ENCODE data around the gene ST3GAL3.
"Not testable (repeated sequence)": the region's sequence is repeated elsewhere in the genome, so short reads cannot be mapped to it uniquely, and the experiment has no call there.

The ST3GAL3 gene

DNA sequence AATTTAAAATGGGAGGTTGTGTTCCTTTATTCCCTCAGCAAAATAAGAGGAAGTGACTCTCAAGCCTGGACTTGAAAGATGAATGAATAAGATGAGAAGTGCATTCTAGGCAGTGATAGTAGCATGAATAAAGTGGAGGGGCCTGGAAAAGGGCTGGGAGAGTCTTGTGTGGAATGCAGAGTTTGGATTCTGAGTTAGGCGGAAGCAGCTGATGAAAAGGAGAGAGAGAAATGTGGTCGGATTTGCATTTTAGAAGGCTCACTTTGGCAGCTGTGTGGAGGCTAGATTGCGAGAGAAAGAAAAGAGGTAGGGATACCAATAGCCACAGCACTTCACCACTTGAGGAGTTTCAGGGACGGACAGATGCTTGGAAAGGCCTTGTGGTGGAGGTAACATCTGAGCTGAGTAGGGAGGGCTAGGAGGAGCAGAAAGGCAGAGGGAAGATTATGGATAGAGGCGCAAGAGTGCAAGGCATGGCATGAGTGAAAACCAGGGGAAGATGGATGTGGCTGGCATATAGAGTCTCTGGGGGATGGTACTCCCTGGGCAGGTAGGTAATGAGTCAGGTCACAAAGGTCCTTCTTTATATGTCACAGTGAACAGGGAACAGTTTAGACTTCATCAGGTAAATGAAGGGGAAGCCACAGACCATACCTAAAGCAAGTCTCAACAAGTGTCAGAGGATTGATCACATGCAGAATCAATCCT is 59.6 kb downstream of the ST3GAL3 start:
- no peak overlapping the region for H3K9ac ChIP-seq (ENCODE audit: low read length)
- peaks cover 7% of the 10 kb centered on the region for H3K4me1 ChIP-seq (ENCODE audit: control insufficient read depth, insufficient read depth, low read length)
- H3K27me3 ChIP-seq (ENCODE audit: control insufficient read depth, insufficient read depth, low read length), result no peaks in the 10 kb centered on the region
- H3K27ac ChIP-seq (ENCODE audit: low read depth, low read length), result no peak overlapping the region
- H3K4me3 ChIP-seq (ENCODE audit: low read length), result no peak overlapping the region
- H3K36me3 ChIP-seq (ENCODE audit: control insufficient read depth, insufficient read depth, low read length), result no peaks in the 10 kb centered on the region

GRCh38 chr1:43768168-43768567 is 60.8 kb downstream of the ST3GAL3 start:
- H3K27me3 ChIP-seq (ENCODE audit: control insufficient read depth, insufficient read depth, low read length), result no peaks in the 10 kb centered on the region
- no peak overlapping the region for H3K27ac ChIP-seq (ENCODE audit: low read depth, low read length)
- H3K4me3 ChIP-seq (ENCODE audit: low read length), result no peak overlapping the region
- no peaks in the 10 kb centered on the region for H3K36me3 ChIP-seq (ENCODE audit: control insufficient read depth, insufficient read depth, low read length)
- no peak overlapping the region for H3K9ac ChIP-seq (ENCODE audit: low read length)
- H3K4me1 ChIP-seq (ENCODE audit: control insufficient read depth, insufficient read depth, low read length), result peaks cover 3% of the 10 kb centered on the region

DNA sequence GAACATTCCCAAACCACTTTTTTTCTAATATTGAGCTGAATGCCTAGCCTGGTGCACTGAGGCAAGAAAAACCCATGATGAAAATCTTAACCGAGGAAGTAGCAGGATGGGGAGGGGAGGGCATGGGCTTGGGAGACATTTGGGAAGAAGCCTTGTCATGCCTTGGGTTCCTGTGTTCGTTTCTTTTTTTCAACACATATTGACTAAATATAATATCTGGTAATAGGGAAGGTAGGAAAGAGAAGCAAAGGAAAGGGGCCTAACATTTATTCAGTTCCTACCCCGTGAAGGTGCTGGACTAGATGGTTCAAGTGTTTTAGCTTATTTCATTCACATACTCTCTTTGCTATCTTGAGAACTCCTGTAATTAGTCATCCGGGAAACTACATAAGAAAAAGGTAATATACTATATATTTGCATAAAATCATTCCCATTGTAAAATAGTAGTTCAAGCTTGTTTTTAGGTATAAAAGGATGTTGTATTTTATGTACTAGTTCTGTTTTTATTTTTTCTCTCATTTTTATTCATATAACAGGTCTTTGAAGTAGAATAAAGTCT is 62.1 kb downstream of the ST3GAL3 start:
- no peaks in the 10 kb centered on the region for H3K36me3 ChIP-seq (ENCODE audit: control insufficient read depth, insufficient read depth, low read length)
- H3K4me3 ChIP-seq (ENCODE audit: low read length), result no peak overlapping the region
- H3K27me3 ChIP-seq (ENCODE audit: control insufficient read depth, insufficient read depth, low read length), result no peaks in the 10 kb centered on the region
- no peaks in the 10 kb centered on the region for H3K4me1 ChIP-seq (ENCODE audit: control insufficient read depth, insufficient read depth, low read length)
- H3K27ac ChIP-seq (ENCODE audit: low read depth, low read length), result no peak overlapping the region
- H3K9ac ChIP-seq (ENCODE audit: low read length), result no peak overlapping the region

DNA sequence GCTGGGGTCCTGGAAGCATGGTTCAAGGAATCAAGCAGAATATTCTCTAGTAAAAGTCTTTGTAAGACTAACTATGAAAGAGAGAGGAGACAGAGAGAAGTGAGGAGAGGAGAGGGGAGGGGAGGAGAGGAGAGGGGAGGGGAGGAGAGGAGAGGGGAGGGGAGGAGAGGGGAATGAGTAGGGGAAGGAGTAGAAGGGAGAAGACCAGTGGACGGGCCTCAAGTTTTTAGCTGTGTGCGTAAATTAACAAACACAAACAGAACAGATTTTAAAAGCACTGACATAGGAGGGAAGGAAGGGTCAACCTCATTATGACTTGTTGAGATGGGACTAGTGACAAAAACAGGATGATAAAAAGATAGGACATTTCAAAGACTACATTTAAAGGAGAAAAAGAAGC is 62.8 kb downstream of the ST3GAL3 start:
- no peak overlapping the region for H3K4me3 ChIP-seq (ENCODE audit: low read length)

DNA sequence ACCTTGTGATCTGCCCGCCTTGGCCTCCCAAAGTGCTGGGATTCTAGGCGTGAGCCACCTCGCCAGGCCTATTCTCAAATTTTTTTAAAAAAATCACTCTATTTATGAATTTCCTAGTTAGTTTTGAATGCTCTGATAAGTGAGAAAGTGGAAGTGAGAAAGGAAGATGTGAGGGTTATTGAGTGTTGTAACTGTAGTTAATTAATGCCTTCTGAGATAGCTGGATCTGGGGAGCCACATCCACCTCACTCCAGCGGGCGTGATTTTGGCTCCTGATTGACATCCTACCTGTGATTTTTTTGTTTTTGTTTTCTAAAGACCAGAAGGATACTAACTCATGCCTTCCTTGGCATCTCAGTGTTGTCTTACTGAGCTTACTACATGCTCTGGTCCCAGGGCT is 65.6 kb downstream of the ST3GAL3 start:
- Histone ChIP-seq H3K27ac (ENCODE audit: low read depth, low read length) (no peak overlapping the region), H3K27me3 (ENCODE audit: control insufficient read depth, insufficient read depth, low read length) (no peaks in the 10 kb centered on the region), H3K4me1 (ENCODE audit: control insufficient read depth, insufficient read depth, low read length) (peaks cover 6% of the 10 kb centered on the region), H3K36me3 (ENCODE audit: control insufficient read depth, insufficient read depth, low read length) (no peaks in the 10 kb centered on the region), H3K9ac (ENCODE audit: low read length) (no peak overlapping the region), H3K4me3 (ENCODE audit: low read length) (no peak overlapping the region)

More for the DNA sequence above, 62.8 kb downstream of the ST3GAL3 start:
- H3K36me3 ChIP-seq (ENCODE audit: control insufficient read depth, insufficient read depth, low read length), result no peaks in the 10 kb centered on the region
- H3K9ac ChIP-seq (ENCODE audit: low read length), result no peak overlapping the region
- no peaks in the 10 kb centered on the region for H3K4me1 ChIP-seq (ENCODE audit: control insufficient read depth, insufficient read depth, low read length)
- no peak overlapping the region for H3K27ac ChIP-seq (ENCODE audit: low read depth, low read length)
- no peaks in the 10 kb centered on the region for H3K27me3 ChIP-seq (ENCODE audit: control insufficient read depth, insufficient read depth, low read length)

GRCh38 chr1:43773821-43774220 is 66.5 kb downstream of the ST3GAL3 start:
- H3K27ac ChIP-seq (ENCODE audit: low read depth, low read length), result no peak overlapping the region
- H3K4me1 ChIP-seq (ENCODE audit: control insufficient read depth, insufficient read depth, low read length), result peaks cover 6% of the 10 kb centered on the region
- no peaks in the 10 kb centered on the region for H3K36me3 ChIP-seq (ENCODE audit: control insufficient read depth, insufficient read depth, low read length)
- H3K27me3 ChIP-seq (ENCODE audit: control insufficient read depth, insufficient read depth, low read length), result no peaks in the 10 kb centered on the region
- H3K4me3 ChIP-seq (ENCODE audit: low read length), result no peak overlapping the region
- H3K9ac ChIP-seq (ENCODE audit: low read length), result no peak overlapping the region

DNA sequence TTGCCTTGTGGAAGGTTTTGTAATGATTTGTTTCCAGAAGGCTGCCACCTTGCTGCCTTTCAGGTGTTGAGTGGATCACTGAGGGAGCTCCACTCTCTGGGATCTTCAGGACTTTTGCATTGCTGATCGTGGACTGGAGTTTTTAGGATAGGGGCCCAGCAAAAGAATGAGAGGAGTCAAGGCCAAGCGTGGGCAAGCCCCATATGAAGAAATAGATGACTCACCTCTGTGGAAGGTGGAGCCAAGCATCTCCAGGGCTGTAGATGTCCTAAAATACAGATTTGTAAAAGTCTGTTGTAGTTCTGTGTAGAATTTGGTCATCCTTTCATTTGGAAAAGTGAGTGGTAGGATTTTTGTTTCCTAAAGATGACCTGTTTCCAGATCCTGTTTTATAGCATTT is 67.0 kb downstream of the ST3GAL3 start:
- H3K27ac ChIP-seq (ENCODE audit: low read depth, low read length), result no peak overlapping the region

GRCh38 chr1:43776043-43776761 is 68.9 kb downstream of the ST3GAL3 start:
- peaks cover 6% of the 10 kb centered on the region for H3K4me1 ChIP-seq (ENCODE audit: control insufficient read depth, insufficient read depth, low read length)
- H3K36me3 ChIP-seq (ENCODE audit: control insufficient read depth, insufficient read depth, low read length), result no peaks in the 10 kb centered on the region
- no peaks in the 10 kb centered on the region for H3K27me3 ChIP-seq (ENCODE audit: control insufficient read depth, insufficient read depth, low read length)
- H3K9ac ChIP-seq (ENCODE audit: low read length), result no peak overlapping the region
- no peak overlapping the region for H3K4me3 ChIP-seq (ENCODE audit: low read length)
- no peak overlapping the region for H3K27ac ChIP-seq (ENCODE audit: low read depth, low read length)

More for the DNA sequence above, 67.0 kb downstream of the ST3GAL3 start:
- Histone ChIP-seq H3K9ac (ENCODE audit: low read length) (no peak overlapping the region), H3K36me3 (ENCODE audit: control insufficient read depth, insufficient read depth, low read length) (no peaks in the 10 kb centered on the region), H3K27me3 (ENCODE audit: control insufficient read depth, insufficient read depth, low read length) (no peaks in the 10 kb centered on the region), H3K4me1 (ENCODE audit: control insufficient read depth, insufficient read depth, low read length) (peaks cover 6% of the 10 kb centered on the region), H3K4me3 (ENCODE audit: low read length) (no peak overlapping the region)

- H3K4me1 ChIP-seq (ENCODE audit: control insufficient read depth, insufficient read depth, low read length); H3K27ac ChIP-seq (ENCODE audit: low read depth, low read length); H3K36me3 ChIP-seq (ENCODE audit: control insufficient read depth, insufficient read depth, low read length); H3K27me3 ChIP-seq (ENCODE audit: control insufficient read depth, insufficient read depth, low read length); H3K9ac ChIP-seq (ENCODE audit: low read length); H3K4me3 ChIP-seq (ENCODE audit: low read length): not testable (repeated sequence)
Observed at GRCh38 chr1:43777916-43778315, 70.6 kb downstream of the ST3GAL3 start.

DNA sequence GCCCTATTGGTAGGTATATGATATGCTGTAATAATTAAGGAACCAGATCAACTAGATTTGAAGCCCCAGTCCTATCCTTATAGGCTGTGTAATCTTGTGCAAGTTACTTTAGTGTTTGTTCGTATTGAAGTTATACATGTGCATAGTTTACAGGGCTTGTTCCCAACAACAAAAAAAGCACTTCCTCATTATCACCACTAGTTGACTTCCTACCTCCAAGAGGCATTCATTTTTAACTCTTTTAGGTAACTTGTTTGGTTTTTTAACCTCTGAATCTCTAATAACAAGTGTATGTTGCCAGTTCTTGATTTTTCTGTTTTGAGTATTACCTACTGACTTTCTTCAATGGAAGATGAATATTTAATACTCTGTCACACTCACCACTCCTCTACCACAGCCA is 71.9 kb downstream of the ST3GAL3 start:
- Histone ChIP-seq H3K36me3 (ENCODE audit: control insufficient read depth, insufficient read depth, low read length) (no peaks in the 10 kb centered on the region), H3K9ac (ENCODE audit: low read length) (no peak overlapping the region), H3K4me3 (ENCODE audit: low read length) (no peak overlapping the region), H3K27me3 (ENCODE audit: control insufficient read depth, insufficient read depth, low read length) (no peaks in the 10 kb centered on the region), H3K4me1 (ENCODE audit: control insufficient read depth, insufficient read depth, low read length) (peaks cover 6% of the 10 kb centered on the region), H3K27ac (ENCODE audit: low read depth, low read length) (no peak overlapping the region)

DNA sequence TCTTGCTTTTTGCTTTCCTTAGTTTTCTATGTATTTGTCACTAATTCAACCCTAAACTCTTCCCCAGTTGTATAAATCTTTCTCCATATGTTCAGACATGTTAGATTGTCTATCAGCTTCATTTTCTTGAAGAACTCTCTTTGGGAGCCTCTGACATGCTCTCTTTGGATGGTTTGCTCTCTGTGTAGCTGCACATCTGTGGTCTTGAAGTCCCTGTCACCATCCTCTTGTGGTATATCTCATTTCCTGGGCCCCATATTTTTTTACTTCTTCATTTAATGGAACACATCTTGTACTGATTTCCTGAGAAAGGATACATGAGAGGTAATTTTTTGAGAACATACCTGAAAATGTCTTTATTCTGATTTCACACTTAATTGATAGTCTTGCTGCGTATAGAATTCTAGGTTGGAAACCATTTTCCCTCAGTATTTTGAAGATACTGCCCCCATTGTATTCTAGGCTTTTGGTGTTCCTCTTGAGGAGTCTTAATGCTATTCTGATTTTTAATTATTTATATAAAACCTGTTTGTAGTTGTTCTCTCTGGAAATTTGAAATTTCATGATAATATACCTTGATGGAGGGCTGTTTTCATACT is 72.6 kb downstream of the ST3GAL3 start:
- peaks cover 6% of the 10 kb centered on the region for H3K4me1 ChIP-seq (ENCODE audit: control insufficient read depth, insufficient read depth, low read length)
- H3K9ac ChIP-seq (ENCODE audit: low read length), result no peak overlapping the region
- no peak overlapping the region for H3K27ac ChIP-seq (ENCODE audit: low read depth, low read length)
- no peaks in the 10 kb centered on the region for H3K27me3 ChIP-seq (ENCODE audit: control insufficient read depth, insufficient read depth, low read length)
- no peak overlapping the region for H3K4me3 ChIP-seq (ENCODE audit: low read length)
- H3K36me3 ChIP-seq (ENCODE audit: control insufficient read depth, insufficient read depth, low read length), result no peaks in the 10 kb centered on the region

- no peak overlapping the region for H3K27ac ChIP-seq (ENCODE audit: low read depth, low read length)
- peaks cover 3% of the 10 kb centered on the region for H3K4me1 ChIP-seq (ENCODE audit: control insufficient read depth, insufficient read depth, low read length)
- no peak overlapping the region for H3K9ac ChIP-seq (ENCODE audit: low read length)
- H3K27me3 ChIP-seq (ENCODE audit: control insufficient read depth, insufficient read depth, low read length), result no peaks in the 10 kb centered on the region
- H3K4me3 ChIP-seq (ENCODE audit: low read length), result no peak overlapping the region
- H3K36me3 ChIP-seq (ENCODE audit: control insufficient read depth, insufficient read depth, low read length), result no peaks in the 10 kb centered on the region
Observed at GRCh38 chr1:43781574-43781973, 74.2 kb downstream of the ST3GAL3 start.

All from rectal smooth muscle tissue (tissue), 1 donor.